Cardiac septum (tissue), 1 donor: ENCODE results near the gene WDR86. TPM values are rescaled to one million over a fixed set of nuclear protein-coding genes. Genes with fewer than 3 reads are reported as not detected.

Source experiments
- DNase-seq: peaks from one replicate; pipeline ENCODE4 v3.0.0-alpha.2; 2020; ENCODE audit warnings: low spot score
- intact Hi-C: fragments of 100-400 bp; cut with DNase I; formaldehyde crosslinking; loops from one replicate; pipeline ENCODE4 v1.14.0; 2022
- total RNA-seq: library from RNA; stranded (reverse); fragmentation: NEBNext Ultra II Directional; extraction: Animal tissue kit (Norgen Biotek cat#: 25700); gene quantifications from one replicate; pipeline ENCODE4 v1.2.1, GENCODE V29; 2021
- donor health status: DM: no; HTN: no; CAD: no.

WDR86 gene
- total RNA-seq, 1 donor from 2014 or later: not detected

- intact Hi-C loops: loop anchor here (10.0 kb wide), 1 partner anchor 161 kb away; no protein-coding TSS in a partner anchor
- DNase-seq: peak; percentile 61
Observed at GRCh38 chr7:151373599-151373998, 36.2 kb downstream of the WDR86 start.

GRCh38 chr7:151372612-151373265, 37.1 kb downstream of the WDR86 start:
- intact Hi-C loops: loop anchor here (10.0 kb wide), 1 partner anchor 162 kb away; no protein-coding TSS in a partner anchor
- DNase-seq: peak; percentile 27

GRCh38 chr7:151371266-151371665, 38.6 kb downstream of the WDR86 start:
- intact Hi-C loops: loop anchor here (10.0 kb wide), 1 partner anchor 164 kb away; no protein-coding TSS in a partner anchor

GRCh38 chr7:151368136-151368571, 41.7 kb downstream of the WDR86 start:
- peak; percentile 90 for DNase-seq
- intact Hi-C loops: loop anchor here (1.0 to 10.0 kb wide), 3 partner anchors 80 to 391 kb away; no protein-coding TSS in a partner anchor

More at GRCh38 chr7:151371266-151371665, 38.6 kb downstream of the WDR86 start:
- DNase-seq: no peak

GRCh38 chr7:151367284-151367683, 42.6 kb downstream of the WDR86 start:
- intact Hi-C loops: loop anchor here (10.0 kb wide), 1 partner anchor 258 kb away; no protein-coding TSS in a partner anchor
- DNase-seq: no peak

- intact Hi-C loops: loop anchor here (10.0 kb wide), 1 partner anchor 258 kb away; no protein-coding TSS in a partner anchor
- DNase-seq: no peak
Observed at GRCh38 chr7:151366880-151367222, 43.0 kb downstream of the WDR86 start.

GRCh38 chr7:151366166-151366879, 43.5 kb downstream of the WDR86 start:
- no peak for DNase-seq
- intact Hi-C loops: loop anchor here (10.0 kb wide), 1 partner anchor 258 kb away; no protein-coding TSS in a partner anchor

- intact Hi-C loops: loop anchor here (10.0 kb wide), 1 partner anchor 262 kb away; no protein-coding TSS in a partner anchor
- no peak for DNase-seq
Observed at GRCh38 chr7:151363182-151363581, 46.7 kb downstream of the WDR86 start.

- intact Hi-C loops: loop anchor here (10.0 kb wide), 1 partner anchor 263 kb away; no protein-coding TSS in a partner anchor
Observed at GRCh38 chr7:151361193-151361959, 48.5 kb downstream of the WDR86 start.

GRCh38 chr7:151352512-151352911, 57.3 kb downstream of the WDR86 start:
- intact Hi-C loops: no loop called here
- no peak for DNase-seq

More at GRCh38 chr7:151361193-151361959, 48.5 kb downstream of the WDR86 start:
- DNase-seq: no peak

GRCh38 chr7:151351967-151352366, 57.9 kb downstream of the WDR86 start:
- intact Hi-C loops: no loop called here
- DNase-seq: no peak

GRCh38 chr7:151351027-151351426, 58.8 kb downstream of the WDR86 start:
- intact Hi-C loops: no loop called here
- no peak for DNase-seq

- intact Hi-C loops: no loop called here
- DNase-seq: no peak
Observed at GRCh38 chr7:151349507-151349853, 60.4 kb downstream of the WDR86 start.

GRCh38 chr7:151348970-151349369, 60.9 kb downstream of the WDR86 start:
- no peak for DNase-seq

GRCh38 chr7:151347200-151347599, 62.6 kb downstream of the WDR86 start:
- intact Hi-C loops: no loop called here
- DNase-seq: no peak

More at GRCh38 chr7:151348970-151349369, 60.9 kb downstream of the WDR86 start:
- intact Hi-C loops: no loop called here

- intact Hi-C loops: no loop called here
- no peak for DNase-seq
Observed at GRCh38 chr7:151346470-151346769, 63.4 kb downstream of the WDR86 start.

GRCh38 chr7:151345576-151346469, 64.0 kb downstream of the WDR86 start:
- intact Hi-C loops: no loop called here
- no peak for DNase-seq

GRCh38 chr7:151343516-151343915, 66.3 kb downstream of the WDR86 start:
- no peak for DNase-seq
- intact Hi-C loops: no loop called here

GRCh38 chr7:151342811-151343210, 67.0 kb downstream of the WDR86 start:
- no peak for DNase-seq
- intact Hi-C loops: no loop called here
